Measurements from ENCODE around the gene CNTNAP5.

Gene CNTNAP5

DNA sequence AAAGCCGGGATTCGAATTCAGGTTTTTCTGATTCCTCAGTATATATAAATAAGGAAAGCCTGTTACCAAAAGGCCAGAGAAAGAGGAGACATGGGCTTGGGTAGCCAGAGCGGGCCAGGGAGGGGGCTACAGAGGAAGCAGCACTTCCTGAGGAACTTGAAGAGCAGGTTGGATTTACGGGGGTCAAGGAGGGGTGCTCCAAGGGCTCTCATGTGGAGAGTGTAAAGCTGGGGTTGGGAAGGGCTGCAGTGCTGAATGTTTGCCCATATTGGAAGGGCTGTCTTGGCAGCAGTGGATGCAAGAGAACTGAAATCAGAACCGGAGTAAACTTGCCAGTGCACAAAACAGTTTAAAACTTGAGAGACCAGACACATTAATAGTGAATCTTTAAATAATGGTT is 511.5 kb downstream of the CNTNAP5 start:
- no peak for TF ChIP-seq CTCF (IDR thresholded peaks at IDR 0.05; ENCODE audit: low read depth, low read length, missing control alignments)
- no peak for DNase-seq (ENCODE audit: extremely low read depth, low read depth)
- no peak overlapping the region for H3K4me3 ChIP-seq (replicated peaks; ENCODE audit: low read depth, low read length)

- DNase-seq (ENCODE audit: extremely low read depth, low read depth): no peak
- no peak overlapping the region for H3K4me3 ChIP-seq (replicated peaks; ENCODE audit: low read depth, low read length)
- no peak for TF ChIP-seq CTCF (IDR thresholded peaks at IDR 0.05; ENCODE audit: low read depth, low read length, missing control alignments)
Measured at GRCh38 chr2:124538549-124538948, 513.5 kb downstream of the CNTNAP5 start.

GRCh38 chr2:124540805-124541204 is 515.7 kb downstream of the CNTNAP5 start:
- no peak for TF ChIP-seq CTCF (IDR thresholded peaks at IDR 0.05; ENCODE audit: low read depth, low read length, missing control alignments)
- H3K4me3 ChIP-seq (replicated peaks; ENCODE audit: low read depth, low read length): no peak overlapping the region
- DNase-seq (ENCODE audit: extremely low read depth, low read depth): no peak

- TF ChIP-seq CTCF (IDR thresholded peaks at IDR 0.05; ENCODE audit: low read depth, low read length, missing control alignments): no peak
- no peak overlapping the region for H3K4me3 ChIP-seq (replicated peaks; ENCODE audit: low read depth, low read length)
- no peak for DNase-seq (ENCODE audit: extremely low read depth, low read depth)
Measured at GRCh38 chr2:124542932-124543640, 518.0 kb downstream of the CNTNAP5 start.

DNA sequence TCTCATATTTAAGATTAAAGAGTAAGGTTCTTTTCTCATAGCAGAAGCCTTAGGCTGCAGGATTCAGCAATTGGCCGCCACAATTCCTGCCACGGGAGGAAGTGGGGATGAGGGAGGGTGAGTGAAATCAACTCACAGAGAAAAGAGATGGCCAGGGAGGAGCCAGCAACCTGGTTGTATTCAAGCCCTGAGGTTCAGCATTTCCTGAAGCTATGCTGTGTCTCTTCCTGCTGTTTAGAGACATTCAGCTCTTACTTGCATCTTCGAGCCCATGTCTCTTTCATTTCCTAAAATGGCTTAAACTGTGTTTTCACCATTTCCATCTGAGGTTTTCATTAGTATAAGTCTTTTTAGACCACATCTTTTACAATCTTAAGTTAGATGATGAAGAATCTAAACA is 522.6 kb downstream of the CNTNAP5 start:
- TF ChIP-seq CTCF (IDR thresholded peaks at IDR 0.05; ENCODE audit: low read depth, low read length, missing control alignments): no peak
- DNase-seq (ENCODE audit: extremely low read depth, low read depth): no peak
- no peak overlapping the region for H3K4me3 ChIP-seq (replicated peaks; ENCODE audit: low read depth, low read length)

DNA sequence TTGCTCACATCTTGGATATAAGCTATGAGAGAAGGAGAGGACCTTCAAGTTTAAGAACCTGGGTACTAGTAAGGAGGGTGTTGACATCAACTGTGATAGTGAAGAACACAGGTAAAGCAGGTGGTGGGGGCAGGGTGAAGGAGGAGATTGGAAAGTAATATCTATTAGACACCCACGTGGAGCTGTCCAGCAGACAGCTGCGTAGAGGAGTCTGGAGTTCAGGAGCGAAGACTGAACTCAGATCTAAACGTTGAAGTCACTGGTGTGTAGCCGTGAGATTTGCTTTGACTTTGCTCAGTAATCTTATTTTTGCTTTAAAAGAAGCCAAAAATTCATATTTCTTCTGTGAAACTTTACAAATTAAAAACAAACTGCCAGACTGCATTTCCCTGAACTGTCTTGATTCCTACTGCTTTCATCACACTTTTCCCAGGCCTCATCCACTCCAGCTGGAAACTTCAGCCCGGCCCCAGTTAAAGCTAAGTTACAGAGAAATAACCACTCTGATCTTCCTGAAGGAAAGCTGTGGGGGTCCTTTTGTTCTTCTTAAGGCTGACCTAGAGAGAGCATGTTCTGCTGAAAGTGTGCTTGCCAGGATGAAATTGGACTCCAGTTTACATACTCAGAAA is 533.3 kb downstream of the CNTNAP5 start:
- DNase-seq (ENCODE audit: extremely low read depth, low read depth): no peak
- no peak overlapping the region for H3K4me3 ChIP-seq (replicated peaks; ENCODE audit: low read depth, low read length)
- TF ChIP-seq CTCF (IDR thresholded peaks at IDR 0.05; ENCODE audit: low read depth, low read length, missing control alignments): no peak

Measured in HFF-Myc (cell line).